ENCODE results near the gene NPHS2. TPM values are rescaled to one million over a fixed set of nuclear protein-coding genes. Genes with fewer than 3 reads are reported as not detected.
"Not testable (repeated sequence)": the region's sequence is repeated elsewhere in the genome, so short reads cannot be mapped to it uniquely, and the experiment has no call there.

NPHS2 gene
- total RNA-seq, 2 experiments from 2014 or later, result not detected

DNA sequence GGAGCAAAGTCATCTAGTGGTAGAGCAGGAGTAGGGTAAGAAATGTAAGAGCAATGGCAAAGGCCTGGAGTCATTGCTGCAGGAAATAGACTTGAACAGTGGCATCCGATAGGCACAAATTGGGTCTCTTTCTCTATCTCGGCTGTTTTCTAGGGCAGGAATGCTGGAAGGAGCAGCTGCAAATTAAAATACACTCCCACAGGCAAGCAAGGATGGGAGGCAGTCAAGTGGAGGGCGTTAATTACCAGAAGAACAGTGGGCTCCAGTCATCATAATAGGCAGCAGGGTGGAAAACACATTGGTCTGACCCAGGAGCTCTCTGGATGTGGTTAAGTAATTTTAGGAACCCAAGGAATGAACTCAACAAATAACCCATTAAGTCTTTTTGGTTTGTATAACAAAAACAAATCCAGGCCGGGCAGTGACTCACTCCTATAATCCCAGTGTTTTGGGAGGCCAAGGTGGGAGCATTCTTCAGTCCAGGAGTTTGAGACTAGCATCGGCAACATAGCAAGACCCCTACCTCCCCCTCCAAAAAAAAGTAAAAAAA is 8.1 kb upstream of the NPHS2 start:
- peaks cover 41% of the 10 kb centered on the region for H3K27me3 Mint-ChIP-seq
- POLR2A ChIA-PET, result no interaction called here
- no peak overlapping the region for H3K4me3 Mint-ChIP-seq
- ATAC-seq (ENCODE audit: low read depth), result no peak
- H3K4me1 Mint-ChIP-seq, result no peaks in the 10 kb centered on the region
- no peaks in the 10 kb centered on the region for H3K9me3 Mint-ChIP-seq
- H3K27ac Mint-ChIP-seq, result no peak overlapping the region
- H3K36me3 Mint-ChIP-seq, result no peaks in the 10 kb centered on the region
- DNase-seq, result no peak

DNA sequence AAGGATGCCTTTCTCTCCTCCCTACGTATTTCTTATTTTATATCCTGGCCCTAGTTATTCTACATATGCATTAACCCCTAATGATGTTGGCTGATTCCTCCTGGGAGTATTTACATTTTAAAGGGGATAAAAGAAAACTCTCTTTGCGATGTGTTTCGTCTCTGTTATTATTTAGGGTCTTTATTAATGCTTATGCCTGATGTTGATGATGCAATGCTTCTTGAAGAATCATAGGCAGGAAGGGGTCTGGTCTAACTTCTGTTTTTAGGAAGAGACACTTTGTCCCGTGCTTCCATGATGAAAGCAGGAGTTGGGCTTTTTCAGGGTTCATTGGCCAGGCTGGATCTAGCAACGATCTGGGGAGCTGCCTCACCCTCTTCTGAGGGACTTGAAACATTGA is 761 bp upstream of the NPHS2 start:
- H3K4me3 Mint-ChIP-seq, result no peak overlapping the region
- H3K27me3 Mint-ChIP-seq, result peaks cover 41% of the 10 kb centered on the region
- H3K36me3 Mint-ChIP-seq, result no peaks in the 10 kb centered on the region
- no peaks in the 10 kb centered on the region for H3K9me3 Mint-ChIP-seq
- H3K4me1 Mint-ChIP-seq, result peaks cover 3% of the 10 kb centered on the region
- no peak for ATAC-seq (ENCODE audit: low read depth)
- no peak overlapping the region for H3K27ac Mint-ChIP-seq
- POLR2A ChIA-PET, result no interaction called here
- no peak for DNase-seq

DNA sequence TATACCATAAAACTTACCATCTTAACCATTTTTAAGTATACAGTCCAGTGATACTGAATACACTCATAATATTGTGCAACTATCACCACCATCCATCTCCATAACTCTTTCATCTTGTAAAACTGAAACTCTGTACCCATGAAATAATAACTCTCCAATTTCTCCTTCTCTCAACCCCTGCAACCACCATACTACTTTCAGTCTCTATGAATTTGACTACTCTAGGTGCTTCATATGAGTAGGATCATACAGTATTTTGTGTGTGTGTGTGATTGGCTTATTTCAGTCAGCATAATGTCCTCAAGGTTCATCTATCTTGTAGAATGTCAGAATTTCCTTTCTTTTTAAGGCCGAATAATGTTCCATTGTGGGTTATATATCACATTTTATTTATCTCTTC is 17.7 kb downstream of the NPHS2 start:
- Mint-ChIP-seq H3K4me1 (peaks cover 1% of the 10 kb centered on the region), H3K36me3 (no peaks in the 10 kb centered on the region), H3K27me3 (peaks cover 5% of the 10 kb centered on the region), H3K4me3 (no peak overlapping the region), H3K27ac (no peak overlapping the region), H3K9me3 (no peaks in the 10 kb centered on the region)
- POLR2A ChIA-PET, result no interaction called here
- ATAC-seq (ENCODE audit: low read depth) (no peak), DNase-seq (no peak)

DNA sequence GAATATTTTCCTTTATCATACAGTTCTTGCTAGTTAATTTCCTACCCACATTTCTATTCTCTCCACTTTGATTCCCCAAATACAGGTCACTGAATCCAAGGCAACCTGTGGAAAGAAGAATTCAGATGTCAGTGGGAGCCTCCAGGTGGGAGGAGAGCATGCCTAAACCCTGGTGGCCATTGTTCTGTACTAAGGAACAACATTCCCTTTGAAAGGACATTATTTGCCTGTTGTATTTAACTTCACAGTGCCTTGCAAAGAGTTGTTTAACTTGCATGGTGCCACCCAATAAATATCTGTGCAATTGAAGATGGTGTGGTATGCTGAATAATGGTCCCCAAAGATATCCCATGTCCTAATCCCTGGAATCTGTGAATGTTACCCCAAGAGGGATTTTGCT is 21.3 kb downstream of the NPHS2 start:
- no peak for DNase-seq
- H3K36me3 Mint-ChIP-seq, result no peaks in the 10 kb centered on the region
- H3K27ac Mint-ChIP-seq, result no peak overlapping the region
- H3K9me3 Mint-ChIP-seq, result no peaks in the 10 kb centered on the region
- no peak for ATAC-seq (ENCODE audit: low read depth)
- peaks cover 1% of the 10 kb centered on the region for H3K4me1 Mint-ChIP-seq
- H3K27me3 Mint-ChIP-seq, result peaks cover 5% of the 10 kb centered on the region
- H3K4me3 Mint-ChIP-seq, result no peak overlapping the region
- POLR2A ChIA-PET, result no interaction called here

DNA sequence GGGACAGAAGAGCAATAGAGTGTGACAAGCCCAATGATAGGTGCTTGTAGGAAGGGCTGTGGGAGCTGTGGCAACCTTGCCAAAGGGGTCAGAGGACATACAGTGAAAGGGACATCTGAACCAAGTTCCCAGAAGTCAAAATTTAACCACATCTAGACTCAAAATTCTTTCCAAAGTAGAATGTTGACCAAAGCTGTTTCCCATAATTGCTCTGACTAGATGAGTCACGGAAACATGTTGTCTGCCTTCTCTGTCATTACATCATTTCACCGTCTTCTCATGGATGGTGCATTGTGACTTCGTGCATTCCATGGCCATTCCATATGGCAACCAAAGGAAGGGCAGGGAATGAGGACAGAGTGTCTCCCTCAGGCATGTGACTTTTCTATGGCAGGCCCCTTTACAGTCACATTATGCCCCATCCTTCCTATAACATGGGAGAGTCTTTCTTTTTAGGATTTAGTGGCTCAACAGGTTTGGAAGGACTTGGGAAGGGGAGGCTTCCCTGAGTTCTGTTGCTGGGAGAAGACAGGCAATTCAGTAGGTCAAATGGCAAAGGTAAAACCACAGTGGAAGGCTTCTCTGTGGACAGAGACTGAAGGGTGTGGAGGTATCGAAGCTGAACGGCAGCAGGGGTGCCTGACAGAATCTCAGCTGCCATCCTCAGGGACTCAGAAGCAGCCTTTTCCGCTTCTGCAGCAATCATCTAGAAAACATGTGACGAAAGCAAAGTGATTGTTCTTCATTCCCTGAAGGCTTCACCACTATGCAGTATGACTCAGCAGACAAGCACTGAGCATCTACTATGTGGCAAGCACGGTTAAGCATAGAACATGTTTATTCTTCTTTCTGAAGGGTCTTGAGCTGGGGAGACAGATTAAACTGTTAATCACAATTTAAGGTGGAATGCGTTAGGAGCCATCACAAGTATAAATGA is 24.7 kb downstream of the NPHS2 start:
- H3K36me3 Mint-ChIP-seq, result no peaks in the 10 kb centered on the region
- POLR2A ChIA-PET, result no interaction called here
- no peaks in the 10 kb centered on the region for H3K9me3 Mint-ChIP-seq
- H3K27me3 Mint-ChIP-seq, result peaks cover 5% of the 10 kb centered on the region
- ATAC-seq (ENCODE audit: low read depth) (no peak), DNase-seq (no peak)
- H3K4me3 Mint-ChIP-seq, result no peak overlapping the region
- no peaks in the 10 kb centered on the region for H3K4me1 Mint-ChIP-seq
- no peak overlapping the region for H3K27ac Mint-ChIP-seq

DNA sequence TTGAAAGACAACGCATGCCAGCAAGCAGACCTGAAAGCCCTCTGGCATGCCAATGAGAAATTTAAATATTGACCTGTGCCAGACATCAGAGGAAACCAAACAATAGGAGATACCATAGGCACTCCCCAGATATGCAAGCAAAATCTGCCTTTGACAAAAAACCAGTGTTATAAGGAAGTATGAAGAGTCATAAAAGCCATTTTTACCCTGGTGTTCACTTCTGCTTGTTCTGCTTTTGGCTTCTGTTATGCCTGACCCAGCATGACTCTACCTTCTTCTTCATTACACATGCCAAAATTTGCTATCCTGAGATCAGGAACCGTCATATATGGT is 26.4 kb downstream of the NPHS2 start:
- no peak overlapping the region for H3K27ac Mint-ChIP-seq
- no peaks in the 10 kb centered on the region for H3K27me3 Mint-ChIP-seq

DNA sequence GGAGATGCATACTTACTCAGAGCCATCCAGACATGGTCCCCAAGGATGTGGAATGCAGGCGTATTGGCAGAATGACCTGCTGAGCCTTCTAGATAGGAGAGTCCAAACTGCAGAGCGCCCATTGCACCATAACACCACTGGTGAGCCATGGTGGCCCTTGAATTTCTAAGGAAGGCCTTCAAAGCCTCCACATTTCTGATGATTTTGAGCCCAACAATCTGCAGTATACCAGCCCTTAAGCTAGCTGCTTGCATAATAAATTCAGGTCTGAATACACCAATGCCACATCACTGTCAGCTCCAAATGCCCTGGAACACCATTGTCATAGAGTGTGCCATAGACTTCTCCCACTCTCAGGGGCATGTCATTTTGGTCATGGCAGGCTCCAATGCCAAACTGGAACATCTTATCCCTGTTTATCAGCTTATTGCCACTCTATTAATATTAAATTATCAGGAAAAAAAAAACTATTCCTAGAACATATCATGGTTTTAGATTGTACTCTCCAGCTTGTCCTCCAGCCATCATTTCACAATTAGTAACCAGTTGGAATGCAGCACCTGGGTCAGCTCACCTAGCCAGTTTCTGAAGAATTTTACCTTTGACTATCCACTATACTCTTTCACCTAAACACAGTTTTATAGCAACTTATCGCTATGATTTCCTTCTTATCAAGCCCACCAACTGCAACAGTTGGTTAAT is 26.9 kb downstream of the NPHS2 start:
- Mint-ChIP-seq H3K27me3 (no peaks in the 10 kb centered on the region), H3K36me3 (no peaks in the 10 kb centered on the region), H3K4me1 (no peaks in the 10 kb centered on the region), H3K4me3 (no peak overlapping the region), H3K9me3 (no peaks in the 10 kb centered on the region), H3K27ac (no peak overlapping the region)
- DNase-seq (no peak), ATAC-seq (ENCODE audit: low read depth) (no peak)
- POLR2A ChIA-PET, result no interaction called here

More for the DNA sequence above, 26.4 kb downstream of the NPHS2 start:
- DNase-seq (no peak), ATAC-seq (ENCODE audit: low read depth) (no peak)
- H3K4me1 Mint-ChIP-seq, result no peaks in the 10 kb centered on the region
- H3K4me3 Mint-ChIP-seq, result no peak overlapping the region
- H3K9me3 Mint-ChIP-seq, result no peaks in the 10 kb centered on the region
- POLR2A ChIA-PET, result no interaction called here
- H3K36me3 Mint-ChIP-seq, result no peaks in the 10 kb centered on the region

DNA sequence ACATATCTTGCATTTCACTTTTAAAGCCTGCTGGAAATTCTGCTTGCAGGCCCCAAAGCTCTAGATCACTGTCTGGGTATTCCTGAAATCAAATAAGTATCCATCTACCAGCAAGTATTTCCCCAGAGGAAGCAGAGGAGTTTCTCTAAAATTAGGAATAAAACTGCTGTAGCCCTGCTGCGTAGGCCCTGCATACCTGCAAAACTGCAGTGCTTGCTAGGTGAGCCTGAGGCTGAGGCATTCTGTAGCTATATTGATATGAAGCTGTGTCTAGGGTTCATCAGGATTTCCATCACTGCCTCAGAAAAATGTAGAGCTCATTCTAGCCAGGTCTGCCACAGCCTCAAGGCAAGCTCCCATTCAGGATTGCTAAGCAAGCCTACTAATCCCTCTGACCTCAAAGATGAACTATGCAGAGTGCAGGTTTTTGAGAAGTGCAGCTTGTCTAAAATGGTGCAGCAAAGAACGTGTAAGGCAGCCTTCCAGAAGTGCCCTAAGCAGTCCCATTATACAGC is 28.7 kb downstream of the NPHS2 start:
- Mint-ChIP-seq H3K36me3 (no peaks in the 10 kb centered on the region), H3K4me1 (no peaks in the 10 kb centered on the region), H3K4me3 (no peak overlapping the region), H3K27ac (no peak overlapping the region), H3K27me3 (peaks cover 1% of the 10 kb centered on the region), H3K9me3 (no peaks in the 10 kb centered on the region)
- POLR2A ChIA-PET, result no interaction called here
- ATAC-seq (ENCODE audit: low read depth) (no peak), DNase-seq (no peak)

DNA sequence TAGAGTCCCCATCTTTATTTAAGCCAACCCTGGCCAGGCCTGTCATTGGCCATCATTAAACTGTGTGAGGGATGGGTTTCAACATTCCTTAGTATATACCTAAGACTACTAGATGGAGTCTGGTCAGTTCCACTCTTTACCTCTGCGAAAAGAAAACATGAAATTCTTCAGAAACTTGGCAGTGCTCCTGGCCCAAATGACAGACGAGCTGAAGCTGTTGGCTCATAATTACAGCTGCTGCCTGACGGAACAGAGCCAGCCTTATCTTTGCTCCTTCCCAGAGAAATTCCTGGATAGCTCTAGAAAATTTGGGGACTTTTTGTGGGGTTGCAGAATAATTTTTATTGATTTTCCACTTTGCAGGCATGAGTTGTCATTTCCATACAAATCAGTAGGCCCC is 30.4 kb downstream of the NPHS2 start:
- Mint-ChIP-seq H3K27ac (no peak overlapping the region), H3K4me1 (no peaks in the 10 kb centered on the region), H3K27me3 (peaks cover 2% of the 10 kb centered on the region), H3K9me3 (no peaks in the 10 kb centered on the region), H3K4me3 (no peak overlapping the region), H3K36me3 (no peaks in the 10 kb centered on the region)
- ATAC-seq (ENCODE audit: low read depth), result no peak
- no peak for DNase-seq
- POLR2A ChIA-PET, result no interaction called here

DNA sequence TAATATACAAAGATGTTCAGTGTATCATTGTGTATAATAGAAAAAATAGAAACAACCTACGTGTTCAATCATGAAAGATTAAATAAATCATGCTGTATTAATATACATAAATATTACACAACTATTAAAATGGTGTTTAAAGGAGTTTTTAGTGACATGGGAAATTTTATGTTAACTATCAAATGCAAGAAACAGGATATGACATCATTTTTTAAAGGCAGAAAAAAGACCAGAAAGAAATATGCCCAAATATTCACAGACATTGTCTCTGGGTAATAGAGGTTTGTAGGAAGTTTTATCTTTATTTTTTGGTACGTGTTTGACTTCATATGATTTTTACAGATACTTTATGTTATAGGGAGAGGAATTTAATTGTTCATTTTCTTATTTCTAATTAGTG is 34.0 kb downstream of the NPHS2 start:
- Mint-ChIP-seq H3K36me3 (no peaks in the 10 kb centered on the region), H3K4me3 (no peak overlapping the region), H3K9me3 (peaks cover 5% of the 10 kb centered on the region), H3K27me3 (peaks cover 2% of the 10 kb centered on the region), H3K4me1 (no peaks in the 10 kb centered on the region), H3K27ac (no peak overlapping the region)
- no peak for DNase-seq
- no peak for ATAC-seq (ENCODE audit: low read depth)
- POLR2A ChIA-PET, result no interaction called here

DNA sequence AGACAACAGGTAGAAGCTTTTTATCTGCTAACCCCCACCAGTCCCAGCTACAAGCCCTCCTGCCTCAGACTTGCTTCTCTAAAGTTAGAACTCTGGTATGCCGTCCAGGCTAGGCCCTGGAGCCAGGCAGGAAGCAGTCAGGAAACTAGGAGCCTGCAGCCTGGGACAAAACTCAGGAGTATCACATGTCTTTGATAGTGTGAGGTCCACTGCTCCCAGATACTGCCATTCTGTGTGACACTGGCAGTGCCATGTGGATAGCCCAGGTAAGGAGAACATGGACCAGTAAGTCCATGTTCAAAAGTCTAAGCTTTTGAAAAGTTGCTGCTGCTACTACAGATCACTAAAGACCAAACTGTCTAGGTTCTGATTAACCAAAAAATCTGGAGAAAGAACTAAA is 45.4 kb downstream of the NPHS2 start:
- no peak overlapping the region for H3K27ac Mint-ChIP-seq
- POLR2A ChIA-PET, result no interaction called here

DNA sequence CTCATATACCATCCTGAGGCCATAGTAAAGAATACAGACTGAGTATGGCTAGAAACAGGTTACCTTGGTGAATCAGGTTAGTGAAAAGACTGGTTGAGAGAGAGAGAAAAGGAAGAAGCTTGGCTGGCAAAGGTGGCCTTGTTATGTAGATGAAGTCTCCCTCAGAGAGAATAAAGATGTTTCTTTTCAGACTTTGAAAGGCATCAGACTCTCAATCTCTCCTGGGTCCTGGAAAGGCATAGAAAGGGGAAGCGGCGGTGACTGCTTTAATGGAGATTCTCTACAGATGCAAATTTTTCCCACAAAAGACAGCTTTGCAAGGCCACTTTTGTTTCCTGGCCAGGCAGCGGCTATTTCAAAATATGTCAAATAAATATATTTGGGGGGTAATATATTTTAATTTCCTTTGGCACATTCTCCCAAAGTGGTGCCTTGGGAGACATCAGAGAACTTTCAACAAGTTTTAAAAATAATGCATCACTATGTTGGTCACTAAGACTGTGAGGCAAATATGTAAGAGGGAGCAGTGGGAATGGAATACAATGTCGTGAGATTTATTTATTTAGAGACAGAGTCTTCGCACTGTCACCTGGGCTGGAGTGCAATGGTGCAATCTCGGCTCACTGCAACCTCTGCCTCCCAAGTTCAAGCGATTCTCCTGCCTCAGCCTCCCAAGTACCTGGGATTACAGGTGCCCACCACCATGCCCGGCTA is 46.1 kb downstream of the NPHS2 start:
- ATAC-seq (ENCODE audit: low read depth) (no peak), DNase-seq (no peak)
- Mint-ChIP-seq H3K36me3 (no peaks in the 10 kb centered on the region), H3K4me1 (no peaks in the 10 kb centered on the region), H3K4me3 (no peak overlapping the region), H3K27ac (no peak overlapping the region), H3K9me3 (no peaks in the 10 kb centered on the region), H3K27me3 (peaks cover 2% of the 10 kb centered on the region)
- POLR2A ChIA-PET, result no interaction called here

More for the DNA sequence above, 45.4 kb downstream of the NPHS2 start:
- no peak overlapping the region for H3K4me3 Mint-ChIP-seq
- no peak for DNase-seq
- no peaks in the 10 kb centered on the region for H3K4me1 Mint-ChIP-seq
- no peaks in the 10 kb centered on the region for H3K9me3 Mint-ChIP-seq
- H3K36me3 Mint-ChIP-seq, result no peaks in the 10 kb centered on the region
- ATAC-seq (ENCODE audit: low read depth), result no peak
- H3K27me3 Mint-ChIP-seq, result peaks cover 2% of the 10 kb centered on the region

DNA sequence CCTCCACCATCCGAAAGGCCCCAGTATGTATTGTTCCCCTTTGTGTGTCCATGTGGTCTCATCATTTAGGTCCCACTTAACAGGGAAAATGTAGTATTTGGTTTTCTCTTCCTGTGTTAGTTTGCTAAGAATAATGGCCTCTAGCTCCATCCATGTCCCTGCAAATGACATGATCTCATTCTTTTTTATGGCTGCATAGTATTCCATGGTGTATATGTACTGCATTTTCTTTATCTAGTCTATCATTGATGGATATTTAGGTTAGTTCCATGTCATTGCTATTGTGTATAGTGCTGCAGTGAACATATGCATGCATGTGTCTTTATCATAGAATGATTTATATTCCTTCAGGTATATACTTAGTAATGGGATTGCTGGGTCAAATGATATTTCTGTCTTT is 57.2 kb downstream of the NPHS2 start:
- H3K27me3 Mint-ChIP-seq; H3K4me3 Mint-ChIP-seq; H3K9me3 Mint-ChIP-seq; POLR2A ChIA-PET; H3K36me3 Mint-ChIP-seq; H3K4me1 Mint-ChIP-seq; ATAC-seq (ENCODE audit: low read depth); H3K27ac Mint-ChIP-seq; DNase-seq: not testable (repeated sequence)
